GM13976 (cell line): ENCODE data around the gene H6PD.
A peak's percentile ranks its signal among the peaks of the same experiment; 100 is the strongest.

Source experiments
- DNase-seq: peaks from one replicate; pipeline ENCODE4 v3.0.0; 2012; ENCODE audit warnings: low spot score
- CTCF ChIP-seq: IDR thresholded peaks from 2 replicates; pipeline ENCODE4 v1.5.1; 2012; ENCODE audit warnings: borderline replicate concordance, mild to moderate bottlenecking; ENCODE audit not compliant: insufficient read depth; ENCODE audit errors: extremely low read depth, missing control alignments, control extremely low read depth
- in situ Hi-C: fragments of 300-500 bp; cut with MboI; formaldehyde crosslinking; loops from one replicate; pipeline ENCODE4 v1.12.0; 2022; ENCODE audit warnings: low sequenced_read_pairs, mixed read lengths, inconsistent platforms; ENCODE audit not compliant: unreplicated experiment

H6PD gene

DNA sequence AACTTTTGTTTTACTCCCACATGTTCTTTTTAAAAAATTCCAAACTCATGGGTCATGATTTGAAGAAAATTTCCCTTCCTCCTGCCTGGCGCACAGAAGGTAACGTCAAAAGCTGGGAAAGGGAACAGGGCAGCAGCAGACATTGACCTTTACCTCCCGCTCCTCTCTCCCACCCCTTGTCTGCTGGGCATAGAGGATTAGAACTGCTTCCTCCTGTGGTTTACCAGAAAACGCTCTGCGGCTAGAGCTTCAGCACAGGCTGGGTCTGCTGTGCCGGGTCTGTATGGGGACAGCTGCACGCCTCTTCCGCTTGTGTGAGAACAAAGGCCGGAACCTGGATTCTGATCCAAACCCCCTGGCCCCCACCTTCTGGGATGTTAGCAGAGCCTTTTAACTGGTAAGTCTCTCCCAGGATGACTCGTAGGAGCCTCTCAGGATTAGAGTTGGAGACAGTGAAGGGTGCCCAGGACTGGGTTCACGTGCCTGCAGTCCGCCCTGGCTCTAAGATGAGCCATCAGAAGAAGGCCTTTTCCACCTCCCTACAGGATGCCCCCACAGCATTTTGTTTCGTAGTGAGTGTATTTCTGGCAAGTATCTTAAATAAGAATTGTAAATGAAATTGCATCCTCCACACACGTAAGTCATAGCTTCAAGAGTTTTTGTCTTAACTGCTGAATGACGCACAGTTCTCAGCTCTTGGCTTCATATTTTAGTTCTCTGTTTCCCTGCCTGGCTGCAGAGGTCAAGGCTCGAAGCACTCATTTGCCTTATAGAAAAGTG lies 5.2 kb downstream of the H6PD start:
- in situ Hi-C loops = no loop called here
- no peak for TF ChIP-seq CTCF
- peak; percentile 69 for DNase-seq

DNA sequence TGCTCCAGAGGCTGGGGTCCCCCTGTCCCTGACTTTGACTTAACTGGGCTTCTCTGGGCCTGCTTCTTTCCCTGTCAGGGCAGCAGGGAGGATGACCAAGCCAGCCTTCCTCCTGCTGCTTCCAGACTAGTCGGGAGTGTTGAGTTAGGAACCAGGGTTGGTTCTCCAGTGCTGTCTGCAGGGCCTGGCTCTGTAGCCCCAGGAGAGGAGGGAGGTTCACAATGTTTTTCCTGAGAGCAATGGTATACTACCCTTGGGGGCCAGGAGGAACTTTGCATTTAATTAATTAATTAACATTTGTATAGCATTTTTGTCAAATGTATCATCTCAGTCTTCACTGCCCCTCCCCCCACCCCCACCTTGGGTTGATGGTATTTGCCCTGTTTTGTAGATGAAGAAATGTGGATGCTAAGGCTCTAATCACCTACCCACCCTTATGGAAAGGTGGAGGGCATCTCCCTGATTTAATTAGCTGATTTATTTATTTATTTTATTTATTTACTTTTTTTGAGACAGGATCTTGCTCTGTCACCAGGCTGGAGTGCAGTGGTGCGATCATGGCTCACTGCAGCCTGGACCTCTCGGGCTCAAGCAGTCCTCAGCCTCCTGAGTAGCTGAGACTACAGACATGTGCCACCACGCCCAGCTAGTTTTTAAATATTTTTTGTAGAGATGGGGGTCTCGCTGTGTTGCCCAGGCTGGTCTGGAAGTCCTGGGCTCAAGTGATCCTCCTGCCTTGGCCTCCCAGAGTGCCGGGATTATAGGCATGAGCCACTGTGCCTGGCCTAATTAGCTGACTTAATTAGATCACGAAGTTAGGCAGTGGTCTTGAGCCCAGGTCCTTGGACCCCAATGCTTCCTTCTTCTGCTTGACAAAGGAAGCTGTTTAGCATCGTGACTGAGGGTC lies 6.6 kb downstream of the H6PD start:
- DNase-seq = no peak
- in situ Hi-C loops = no loop called here
- no peak for TF ChIP-seq CTCF

GRCh38 chr1:9241891-9242290 lies 7.3 kb downstream of the H6PD start:
- DNase-seq = no peak
- in situ Hi-C loops = no loop called here
- no peak for TF ChIP-seq CTCF

GRCh38 chr1:9242338-9242969 lies 7.9 kb downstream of the H6PD start:
- no peak for DNase-seq
- TF ChIP-seq CTCF = no peak
- in situ Hi-C loops = no loop called here

DNA sequence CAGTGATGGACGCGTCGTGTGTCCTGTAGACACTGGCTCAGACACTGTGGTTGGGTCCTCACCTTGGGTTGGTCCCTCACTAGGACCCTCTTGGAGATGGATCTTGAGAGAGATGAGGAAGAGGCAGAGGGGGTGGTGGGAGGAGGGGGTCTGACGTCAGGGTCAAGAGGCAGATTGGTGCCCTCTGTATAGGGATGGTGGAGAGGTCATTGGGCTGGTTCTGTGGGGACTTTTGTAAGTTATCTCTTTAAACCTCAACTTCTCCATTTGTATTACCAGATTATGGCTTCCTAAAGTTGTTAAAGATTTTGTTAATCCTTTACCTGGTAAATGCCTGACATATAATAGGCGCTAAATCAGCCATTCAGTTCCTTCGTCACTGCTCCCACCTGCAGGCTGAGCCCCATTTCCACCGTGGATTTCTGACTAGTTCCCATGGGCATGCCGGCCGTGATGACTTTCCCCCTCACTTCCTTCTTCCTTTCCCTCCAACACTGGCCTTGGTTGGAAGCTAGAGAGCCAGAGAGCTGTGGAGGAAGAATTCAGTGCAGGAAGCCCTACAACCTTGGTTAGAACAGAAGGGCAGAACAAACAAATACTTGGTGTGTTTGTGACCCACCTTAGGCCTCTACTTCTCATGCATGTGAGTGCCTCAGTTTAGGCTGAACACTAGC lies 8.6 kb downstream of the H6PD start:
- no peak for TF ChIP-seq CTCF
- in situ Hi-C loops = no loop called here
- no peak for DNase-seq
